CD4-positive, alpha-beta T cell (primary cell): ENCODE results near the gene RIPOR1. TPM values are rescaled to one million over a fixed set of nuclear protein-coding genes. Genes with fewer than 3 reads are reported as not detected.
A peak's percentile ranks its signal among the peaks of the same experiment; 100 is the strongest.

ENCODE experiments used
- ATAC-seq: fragments of 200-7000 bp; cut with Tn5 transposase; one replicate; pipeline ENCODE4 v1.10.0; 2022; ENCODE audit warnings: mild to moderate bottlenecking; ENCODE audit not compliant: poor library complexity
- CTCF ChIA-PET: fragments of 350-600 bp; sonication (Branson Sonifier 250); formaldehyde crosslinking; loops from one replicate; lab custom pipeline; 2021; ENCODE audit warnings: antibody characterized with exemption, inconsistent platforms; lab: Charles Lee
- POLR2A ChIA-PET: fragments of 350-600 bp; sonication (Branson Sonifier 250); formaldehyde crosslinking; loops from one replicate; lab custom pipeline; 2021; ENCODE audit warnings: antibody characterized with exemption, inconsistent platforms; lab: Charles Lee
- DNase-seq, 14 experiments: peaks; one replicate each; pipeline ENCODE4 v3.0.0-alpha.2; 2013 to 2020; ENCODE audit warnings: mixed read lengths in 2 of 14
- H3K27ac ChIP-seq, 2 donors: one replicate each; pipeline versions ENCODE4 v1.5.1 to v1.7.0; 2013; ENCODE audit warnings: low read length in 2 of 2, low read depth in 1 of 2, mild to moderate bottlenecking in 1 of 2
- H3K27me3 ChIP-seq, 2 experiments: 1 replicate in 1 of 2; 2 replicates in 1 of 2; pipeline versions ENCODE4 v1.6.1 to v1.7.0; 2013; ENCODE audit warnings: low read length in 2 of 2, control low read depth in 1 of 2, mild to moderate bottlenecking in 1 of 2, moderate library complexity in 1 of 2; ENCODE audit not compliant: insufficient read depth in 2 of 2, control insufficient read depth in 1 of 2
- H3K36me3 ChIP-seq: one replicate; pipeline ENCODE4 v1.6.1; 2013; ENCODE audit warnings: low read length, control low read depth; ENCODE audit not compliant: insufficient read depth
- H3K4me1 ChIP-seq: one replicate; pipeline ENCODE4 v1.6.1; 2013; ENCODE audit warnings: low read length, control low read depth; ENCODE audit not compliant: insufficient read depth
- H3K4me3 ChIP-seq: one replicate; pipeline ENCODE4 v1.5.1; 2013; ENCODE audit warnings: mild to moderate bottlenecking, low read length, moderate library complexity
- H3K9me3 ChIP-seq, 2 experiments: 1 replicate in 1 of 2; 2 replicates in 1 of 2; pipeline versions ENCODE4 v1.6.1 to v1.7.0; 2013; ENCODE audit warnings: low read length in 2 of 2, mild to moderate bottlenecking in 2 of 2, control low read depth in 1 of 2, moderate library complexity in 1 of 2; ENCODE audit not compliant: control insufficient read depth in 1 of 2, insufficient read depth in 1 of 2
- H3K27ac Mint-ChIP-seq: one replicate; pipeline ENCODE4 v1.8.0; 2020; ENCODE audit warnings: mixed read lengths
- H3K27me3 Mint-ChIP-seq: one replicate; pipeline ENCODE4 v1.8.0; 2021; ENCODE audit warnings: mixed read lengths
- H3K36me3 Mint-ChIP-seq: one replicate; pipeline ENCODE4 v1.8.0; 2021; ENCODE audit warnings: low read depth, mixed read lengths
- H3K4me1 Mint-ChIP-seq: one replicate; pipeline ENCODE4 v1.8.0; 2021; ENCODE audit warnings: low read depth, mixed read lengths
- H3K4me3 Mint-ChIP-seq: one replicate; pipeline ENCODE4 v1.8.0; 2020; ENCODE audit warnings: mild to moderate bottlenecking, mixed read lengths
- H3K9me3 Mint-ChIP-seq: one replicate; pipeline ENCODE4 v1.8.0; 2020; ENCODE audit warnings: mixed read lengths
- CTCF ChIP-seq: fragments of 200-600 bp; IDR thresholded peaks from one replicate; pipeline ENCODE4 v1.8.0; 2022; ENCODE audit warnings: antibody characterized with exemption, mild to moderate bottlenecking
- intact Hi-C, 2 experiments: fragments of 100-400 bp; cut with DNase I in 1 of 2; cut with micrococcal nuclease in 1 of 2; formaldehyde crosslinking; loops; one replicate each; pipeline versions ENCODE4 v1.15.1 to v1.9.0; 2023 to 2025; cut with DNase I, micrococcal nuclease
- total RNA-seq, 174 experiments: library from RNA in 2 of 174; stranded (reverse) in 2 of 174; gene quantifications; one replicate each; pipeline ENCODE4 v1.2.3 and lab custom pipeline; 2021 to 2026

Gene RIPOR1
- total RNA-seq, 2 experiments from 2014 or later, result 21.3 to 25.4 TPM

GRCh38 chr16:67551091-67551490 is 22.5 kb downstream of the RIPOR1 start:
- H3K27ac Mint-ChIP-seq, result peak overlapping the region; percentile 30
- intact Hi-C loops, result no loop called here
- CTCF ChIA-PET, result interaction anchor here (1.1 to 2.3 kb wide), 3 partner anchors 12 to 30 kb away, joined by 3 to 8 read pairs (median 3); no protein-coding TSS in a partner anchor
- Histone ChIP-seq H3K4me3 (no peak overlapping the region), H3K9me3 (no peaks in the 10 kb centered on the region), H3K27ac (no peak overlapping the region), H3K36me3 (peaks cover under 1% of the 10 kb centered on the region), H3K4me1 (peaks cover 67% of the 10 kb centered on the region), H3K27me3 (no peaks in the 10 kb centered on the region)
- peaks cover 66% of the 10 kb centered on the region for H3K4me1 Mint-ChIP-seq
- peaks cover 21% of the 10 kb centered on the region for H3K36me3 Mint-ChIP-seq
- no peaks in the 10 kb centered on the region for H3K9me3 Mint-ChIP-seq
- no peaks in the 10 kb centered on the region for H3K27me3 Mint-ChIP-seq
- no peak overlapping the region for H3K4me3 Mint-ChIP-seq
- no peak for ATAC-seq
- TF ChIP-seq CTCF, result no peak
- POLR2A ChIA-PET, result interaction anchor here (0.6 to 6.0 kb wide), 3 partner anchors 11 to 117 kb away, joined by 3 to 60 read pairs (median 3); partner anchors contain the start of gene CTCF
- no peak for DNase-seq

- Histone ChIP-seq H3K4me1 (peaks cover 69% of the 10 kb centered on the region), H3K27ac (peak overlapping the region in 1 of 2 donors; percentile 10), H3K4me3 (no peak overlapping the region), H3K36me3 (no peaks in the 10 kb centered on the region), H3K9me3 (no peaks in the 10 kb centered on the region), H3K27me3 (no peaks in the 10 kb centered on the region)
- Mint-ChIP-seq H3K4me3 (no peak overlapping the region), H3K4me1 (peaks cover 63% of the 10 kb centered on the region), H3K36me3 (peaks cover 13% of the 10 kb centered on the region), H3K27ac (peak overlapping the region; percentile 82), H3K27me3 (no peaks in the 10 kb centered on the region), H3K9me3 (no peaks in the 10 kb centered on the region)
- no peak for ATAC-seq
- ChIA-PET POLR2A (interaction anchor here (6.0 kb wide), 1 partner anchor 10 kb away, joined by 60 read pairs; the partner anchor contains the start of gene CTCF), CTCF (interaction anchor here (1.2 to 1.5 kb wide), 2 partner anchors 16 to 31 kb away, joined by 3 to 5 read pairs; no protein-coding TSS in a partner anchor)
- DNase-seq, result no peak
- intact Hi-C loops, result no loop called here
- TF ChIP-seq CTCF, result no peak
Observed at GRCh38 chr16:67551972-67552371, 23.3 kb downstream of the RIPOR1 start.

GRCh38 chr16:67552476-67552875 is 23.8 kb downstream of the RIPOR1 start:
- no peaks in the 10 kb centered on the region for H3K9me3 ChIP-seq
- H3K36me3 ChIP-seq, result no peaks in the 10 kb centered on the region
- TF ChIP-seq CTCF, result no peak
- H3K4me3 Mint-ChIP-seq, result peak overlapping the region; percentile 49
- peaks cover 13% of the 10 kb centered on the region for H3K36me3 Mint-ChIP-seq
- intact Hi-C loops, result no loop called here
- H3K27me3 ChIP-seq, result no peaks in the 10 kb centered on the region
- ATAC-seq, result no peak
- H3K4me3 ChIP-seq, result no peak overlapping the region
- peak overlapping the region; percentile 82 for H3K27ac Mint-ChIP-seq
- no peaks in the 10 kb centered on the region for H3K27me3 Mint-ChIP-seq
- ChIA-PET POLR2A (interaction anchor here (6.0 kb wide), 1 partner anchor 9 kb away, joined by 60 read pairs; the partner anchor contains the start of gene CTCF), CTCF (interaction anchor here (1.5 kb wide), 1 partner anchor 31 kb away, joined by 5 read pairs; no protein-coding TSS in a partner anchor)
- H3K27ac ChIP-seq, result no peak overlapping the region
- H3K9me3 Mint-ChIP-seq, result no peaks in the 10 kb centered on the region
- H3K4me1 Mint-ChIP-seq, result peaks cover 60% of the 10 kb centered on the region
- peak in 1 of 14 experiments; percentile 34 for DNase-seq
- H3K4me1 ChIP-seq, result peaks cover 68% of the 10 kb centered on the region
